Activated CD8-positive, alpha-beta memory T cell treated with anti-CD3 and anti-CD28 coated beads for 1 hour (primary cell): Measurements from ENCODE around the gene UGGT2.
"Not testable (repeated sequence)": the region's sequence is repeated elsewhere in the genome, so short reads cannot be mapped to it uniquely, and the experiment has no call there.

Source experiments
- DNase-seq, 2 donors: peaks; one replicate each; pipeline ENCODE4 v3.0.0-alpha.2; 2020; ENCODE audit warnings: low read depth in 1 of 2; ENCODE audit errors: extremely low read depth in 1 of 2

Gene UGGT2

GRCh38 chr13:96051946-96052345 lies 1.3 kb downstream of the UGGT2 start:
- not testable (repeated sequence) for DNase-seq

- DNase-seq = not testable (repeated sequence)
Observed at GRCh38 chr13:96051491-96051890, 1.7 kb downstream of the UGGT2 start.

- not testable (repeated sequence) for DNase-seq
Observed at GRCh38 chr13:96050955-96051354, 2.2 kb downstream of the UGGT2 start.

GRCh38 chr13:96046449-96047126 lies 6.6 kb downstream of the UGGT2 start:
- DNase-seq = not testable (repeated sequence)

- DNase-seq = no peak
Observed at GRCh38 chr13:96044238-96044637, 9.0 kb downstream of the UGGT2 start.

- no peak for DNase-seq
Observed at GRCh38 chr13:96041326-96042110, 11.7 kb downstream of the UGGT2 start.

GRCh38 chr13:96036515-96036914 lies 16.7 kb downstream of the UGGT2 start:
- DNase-seq = no peak

GRCh38 chr13:96034662-96035061 lies 18.5 kb downstream of the UGGT2 start:
- DNase-seq = no peak

- DNase-seq = no peak
Observed at GRCh38 chr13:96033220-96034015, 19.8 kb downstream of the UGGT2 start.

GRCh38 chr13:96032717-96033116 lies 20.5 kb downstream of the UGGT2 start:
- no peak for DNase-seq

GRCh38 chr13:96029002-96029401 lies 24.2 kb downstream of the UGGT2 start:
- no peak for DNase-seq

- no peak for DNase-seq
Observed at GRCh38 chr13:96027496-96027895, 25.7 kb downstream of the UGGT2 start.

GRCh38 chr13:96025283-96025682 lies 27.9 kb downstream of the UGGT2 start:
- no peak for DNase-seq

- DNase-seq = no peak
Observed at GRCh38 chr13:96020931-96021330, 32.3 kb downstream of the UGGT2 start.

GRCh38 chr13:96020155-96020575 lies 33.0 kb downstream of the UGGT2 start:
- no peak for DNase-seq

- DNase-seq = no peak
Observed at GRCh38 chr13:96018135-96018534, 35.1 kb downstream of the UGGT2 start.

GRCh38 chr13:96011291-96011872 lies 41.8 kb downstream of the UGGT2 start:
- no peak for DNase-seq

- DNase-seq = no peak
Observed at GRCh38 chr13:96003304-96003703, 49.9 kb downstream of the UGGT2 start.

- no peak for DNase-seq
Observed at GRCh38 chr13:96002322-96003131, 50.7 kb downstream of the UGGT2 start.

- no peak for DNase-seq
Observed at GRCh38 chr13:96000069-96000468, 53.1 kb downstream of the UGGT2 start.
